ENCODE data around the gene EPM2A.
"Not testable (repeated sequence)": the region's sequence is repeated elsewhere in the genome, so short reads cannot be mapped to it uniquely, and the experiment has no call there.

The EPM2A gene

GRCh38 chr6:145728444-145729385, 6.6 kb downstream of the EPM2A start:
- DNase-seq = no peak

- DNase-seq = no peak
Observed at GRCh38 chr6:145727817-145728388, 7.4 kb downstream of the EPM2A start.

GRCh38 chr6:145725570-145725969, 9.8 kb downstream of the EPM2A start:
- DNase-seq = no peak

- DNase-seq = no peak
Observed at GRCh38 chr6:145723646-145724045, 11.7 kb downstream of the EPM2A start.

- no peak for DNase-seq
Observed at GRCh38 chr6:145722190-145722589, 13.1 kb downstream of the EPM2A start.

GRCh38 chr6:145721144-145721543, 14.2 kb downstream of the EPM2A start:
- no peak for DNase-seq

- DNase-seq = no peak
Observed at GRCh38 chr6:145715426-145715825, 19.9 kb downstream of the EPM2A start.

- DNase-seq = no peak
Observed at GRCh38 chr6:145714731-145715130, 20.6 kb downstream of the EPM2A start.

DNA sequence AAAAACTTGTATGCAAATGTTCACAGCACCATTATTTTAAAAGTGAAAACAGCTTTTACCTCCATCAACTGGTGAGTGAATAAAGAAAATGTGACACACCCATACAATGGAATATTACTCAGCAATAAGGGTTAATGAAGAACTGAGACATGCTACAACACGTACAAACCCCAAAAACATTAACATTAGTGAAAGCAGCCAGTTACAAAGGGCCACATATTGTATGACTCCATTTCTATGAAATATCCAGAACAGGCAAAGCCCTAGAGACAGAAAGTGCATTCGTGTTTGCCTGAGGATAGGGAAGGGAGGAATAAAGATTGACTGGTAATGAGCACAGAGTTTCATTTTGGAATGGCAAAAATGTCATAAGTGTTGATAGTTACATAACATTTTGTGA, 21.5 kb downstream of the EPM2A start:
- DNase-seq = no peak

GRCh38 chr6:145711372-145711771, 23.9 kb downstream of the EPM2A start:
- DNase-seq = no peak

GRCh38 chr6:145707397-145707796, 27.9 kb downstream of the EPM2A start:
- no peak for DNase-seq

DNA sequence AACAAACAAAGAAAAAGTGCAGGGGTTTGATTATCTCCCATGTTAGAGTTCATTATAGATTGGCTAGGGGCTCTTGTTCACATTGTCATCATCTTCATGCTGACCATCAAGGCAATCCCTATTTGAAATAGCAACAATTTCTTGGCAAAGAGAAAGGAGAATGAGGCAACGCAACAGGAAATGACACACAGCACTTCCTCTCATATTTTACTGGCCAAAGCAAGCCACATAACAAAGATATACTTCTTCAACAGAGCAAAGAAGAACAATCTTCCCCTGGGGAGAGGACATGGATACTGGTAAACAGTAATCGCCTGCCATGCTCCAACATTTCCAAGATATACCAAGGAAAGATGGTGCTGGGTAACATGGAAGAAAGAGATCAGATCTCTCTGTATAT, 29.8 kb downstream of the EPM2A start:
- DNase-seq = no peak

DNA sequence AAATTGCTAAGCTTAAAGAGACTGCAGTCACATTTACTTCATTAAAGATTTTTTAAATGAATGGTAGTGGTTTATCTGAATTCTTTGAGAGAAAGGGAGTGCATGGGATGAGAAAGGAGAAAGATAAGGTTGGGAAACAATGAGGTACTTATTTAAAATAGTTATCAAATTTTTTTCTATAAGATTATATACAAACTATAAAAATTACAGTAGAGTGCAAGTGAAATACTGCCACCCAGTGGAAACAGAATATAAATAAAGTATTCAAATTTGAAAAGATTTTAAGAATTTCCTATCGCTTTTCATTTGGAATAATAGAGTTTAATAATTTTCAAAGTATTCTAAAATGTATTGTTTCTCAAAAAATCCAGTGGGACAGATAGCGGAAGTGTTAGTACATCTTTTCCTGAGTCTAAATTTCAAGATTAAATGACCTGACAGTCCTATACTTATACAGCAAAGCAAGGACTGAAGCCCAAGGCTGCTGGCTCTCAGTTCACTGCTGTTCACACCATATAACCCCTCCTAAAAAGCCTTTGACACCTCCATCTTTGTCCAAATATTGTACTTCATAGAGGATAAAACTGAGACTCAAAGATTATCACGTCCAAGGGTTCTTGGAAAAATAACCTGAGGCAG, 31.1 kb downstream of the EPM2A start:
- DNase-seq = no peak

DNA sequence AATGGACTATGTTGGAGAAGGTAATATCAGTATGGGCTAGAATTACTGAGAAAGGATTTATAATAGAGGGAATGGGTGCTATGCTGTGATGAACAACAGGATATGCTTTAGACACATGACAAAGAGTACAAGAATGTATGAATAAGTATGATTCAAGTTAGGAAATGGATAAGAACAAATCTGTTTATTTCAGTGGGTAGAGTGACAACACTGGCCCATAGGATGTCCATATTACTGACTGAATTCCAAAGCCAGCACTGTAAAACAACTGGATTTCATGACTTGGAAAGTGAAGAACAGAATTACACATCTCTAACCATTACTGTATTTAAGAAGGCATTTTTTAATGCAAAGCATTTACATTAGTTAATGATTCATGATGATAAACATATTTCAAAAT, 35.9 kb downstream of the EPM2A start:
- DNase-seq = no peak

DNA sequence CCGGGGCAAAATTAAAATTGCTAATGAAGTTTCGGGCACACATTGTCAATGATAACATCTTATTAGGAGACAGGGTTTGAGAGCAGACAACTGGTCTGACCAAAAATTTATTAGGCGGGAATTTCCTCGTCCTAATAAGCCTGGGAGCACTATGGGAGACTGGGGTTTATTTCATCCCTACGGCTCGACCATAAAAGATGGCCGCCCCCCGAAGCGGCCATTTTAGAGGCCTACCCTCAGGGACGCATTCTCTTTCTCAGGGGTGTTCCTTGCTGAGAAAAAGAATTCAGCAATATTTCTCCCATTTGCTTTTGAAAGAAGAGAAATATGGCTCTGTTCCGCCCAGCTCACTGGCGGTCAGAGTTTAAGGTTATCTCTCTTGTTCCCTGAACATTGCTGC, 37.9 kb downstream of the EPM2A start:
- not testable (repeated sequence) for DNase-seq

DNA sequence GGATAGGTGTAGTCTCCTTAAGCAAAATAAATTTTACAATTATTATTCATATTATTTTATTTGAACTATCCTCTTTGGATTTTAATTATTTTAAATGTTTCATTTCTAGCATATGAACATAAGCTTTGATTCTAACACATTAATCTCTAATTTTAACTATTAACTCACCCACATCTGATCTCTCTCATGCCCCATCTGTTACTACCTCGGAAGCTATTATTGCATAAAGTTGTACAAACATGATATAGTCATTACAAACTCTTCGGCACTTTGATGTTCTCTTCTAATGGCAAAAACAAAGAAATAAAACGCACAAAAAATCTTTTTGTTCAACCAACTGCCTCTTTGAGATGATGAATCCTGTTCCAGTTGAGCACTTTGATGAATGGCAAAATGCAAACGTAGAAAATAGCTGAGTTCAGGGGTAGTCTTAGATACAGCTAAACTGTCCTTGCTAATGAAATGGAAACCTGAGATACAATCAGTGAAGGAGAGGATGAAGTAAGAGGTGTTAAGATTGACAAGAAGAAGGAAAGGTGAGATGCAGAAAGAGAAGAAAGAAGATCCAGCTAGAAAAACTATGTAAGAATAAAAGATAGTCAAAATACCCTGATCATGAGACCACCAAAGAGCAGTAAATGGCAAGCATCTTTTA, 41.1 kb downstream of the EPM2A start:
- DNase-seq = no peak

- DNase-seq = no peak
Observed at GRCh38 chr6:145690969-145691368, 44.4 kb downstream of the EPM2A start.

- DNase-seq = no peak
Observed at GRCh38 chr6:145689529-145689928, 45.8 kb downstream of the EPM2A start.

DNA sequence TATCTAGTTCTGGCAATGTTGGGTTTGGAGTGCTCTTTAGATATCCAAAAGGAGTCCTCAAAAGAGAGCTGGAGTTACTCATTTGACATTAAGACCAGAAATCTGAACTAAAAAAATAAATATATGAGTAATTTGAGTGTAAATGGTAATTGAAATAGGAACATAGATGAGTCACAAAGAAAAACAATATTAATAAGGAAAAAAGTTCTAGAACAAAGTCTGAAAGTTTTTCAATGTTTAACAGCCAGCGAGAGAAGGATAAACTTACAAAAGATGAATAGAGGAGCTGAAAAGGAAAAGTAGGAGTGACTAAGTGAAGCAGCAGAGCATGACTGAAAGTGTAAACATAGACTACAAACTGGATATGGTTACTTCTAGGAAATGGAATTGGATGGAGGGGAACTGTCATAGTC, 46.8 kb downstream of the EPM2A start:
- no peak for DNase-seq

- DNase-seq = no peak
Observed at GRCh38 chr6:145685932-145686331, 49.4 kb downstream of the EPM2A start.

DNA sequence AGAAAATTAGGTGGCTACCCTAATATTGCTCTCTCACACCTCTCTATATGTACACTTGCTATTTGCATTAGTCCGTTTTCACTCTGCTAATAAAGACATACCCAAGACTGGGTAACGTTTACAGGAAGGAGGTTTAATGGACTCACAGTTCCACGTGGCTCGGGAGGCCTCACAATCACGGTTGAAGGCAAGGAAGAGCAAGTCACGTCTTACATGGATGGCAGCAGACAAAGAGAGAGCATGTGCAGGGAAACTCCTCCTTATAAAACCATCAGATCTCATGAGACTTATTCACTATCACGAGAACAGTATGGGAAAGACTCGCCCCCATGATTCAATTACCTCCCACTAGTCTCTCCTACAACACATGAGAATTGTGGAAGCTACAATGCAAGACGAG, 53.4 kb downstream of the EPM2A start:
- no peak for DNase-seq

DNA sequence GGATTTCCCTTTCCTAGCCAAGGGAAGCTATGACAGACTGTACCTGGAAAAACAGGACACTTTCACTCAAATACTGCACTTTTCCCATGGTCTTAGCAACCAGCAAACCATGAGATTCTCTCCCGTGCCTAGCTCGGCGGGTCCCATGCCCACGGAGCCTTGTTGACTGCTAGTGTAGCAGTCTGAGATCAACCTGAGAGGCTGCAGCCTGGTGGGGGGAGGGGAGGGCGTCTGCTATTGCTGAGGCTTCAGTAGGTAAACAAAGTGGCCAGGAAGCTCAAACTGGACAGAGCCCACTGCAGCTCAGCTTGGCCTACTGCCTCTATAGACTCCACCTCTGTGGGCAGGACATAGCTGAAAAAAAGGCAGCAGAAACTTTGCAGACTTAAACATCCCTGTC, 61.8 kb downstream of the EPM2A start:
- DNase-seq = no peak

DNA sequence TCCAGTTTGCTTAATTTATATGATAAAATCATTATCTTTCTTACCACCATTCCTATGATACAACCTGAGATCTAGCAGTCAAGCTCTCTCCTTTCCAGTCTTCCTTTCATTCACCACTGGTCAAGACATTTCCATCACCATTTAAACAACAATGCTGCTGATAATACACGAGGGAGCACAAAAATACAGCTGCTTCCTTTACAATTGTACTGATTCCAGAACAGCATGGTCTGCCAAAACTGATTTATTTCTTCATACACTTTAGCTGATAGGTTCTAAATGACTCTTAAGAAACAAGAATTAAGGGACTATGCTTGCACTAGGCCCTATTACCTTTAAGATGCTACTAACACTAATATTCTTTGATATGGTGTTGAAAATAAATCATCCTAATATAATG, 65.0 kb downstream of the EPM2A start:
- no peak for DNase-seq

GRCh38 chr6:145669627-145670034, 65.7 kb downstream of the EPM2A start:
- no peak for DNase-seq

Data from activated CD8-positive, alpha-beta memory T cell treated with anti-CD3 and anti-CD28 coated beads, Interleukin-2, amount 50 U/mL, for 4 hours (primary cell).